ENCODE data around the gene TAAR2. TPM values are rescaled to one million over a fixed set of nuclear protein-coding genes. Genes with fewer than 3 reads are reported as not detected.

TAAR2 gene
- polyA plus RNA-seq, 1 donor (not counting 4 experiments of a cell fraction or from before 2014, with no cell fraction given), result not detected

DNA sequence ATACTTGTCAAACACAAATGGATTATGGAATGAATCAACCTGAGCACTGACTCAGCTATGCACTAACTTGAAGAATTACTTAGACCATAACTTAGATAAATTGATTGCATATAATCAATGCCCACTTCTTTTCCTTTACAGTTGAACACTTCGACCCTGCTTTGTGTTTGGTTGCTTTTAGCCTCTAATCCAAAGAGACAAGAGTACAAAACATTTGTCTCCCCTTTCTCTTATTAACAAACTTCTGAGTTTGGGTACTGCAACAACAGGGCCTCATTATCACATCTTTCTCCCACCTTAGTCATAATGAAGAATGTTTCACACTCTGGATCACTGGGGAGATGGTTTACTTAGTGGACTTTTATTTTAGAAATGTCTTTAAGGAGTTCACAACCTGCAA lies 56.5 kb downstream of the TAAR2 start:
- no peaks in the 10 kb centered on the region for H3K9me1 ChIP-seq (ENCODE audit: control insufficient read depth, extremely low read depth, insufficient read depth, low read length)
- no peaks in the 10 kb centered on the region for H3K79me2 ChIP-seq (ENCODE audit: control insufficient read depth, insufficient read depth, low read length)
- no peak overlapping the region for H3K9ac ChIP-seq (ENCODE audit: control insufficient read depth, extremely low read depth, insufficient read depth, low read length)
- no peaks in the 10 kb centered on the region for H3K36me3 ChIP-seq (ENCODE audit: control insufficient read depth in 2 of 2, extremely low read depth in 1 of 2, insufficient read depth in 2 of 2, low read length in 2 of 2)
- H3K27ac ChIP-seq (ENCODE audit: control insufficient read depth, insufficient read depth, low read length), result no peak overlapping the region
- no peaks in the 10 kb centered on the region for H3K9me3 ChIP-seq (ENCODE audit: control insufficient read depth, low read depth, low read length)
- H4K20me1 ChIP-seq (ENCODE audit: control insufficient read depth, extremely low read depth, insufficient read depth, low read length), result no peaks in the 10 kb centered on the region
- no peak for DNase-seq (ENCODE audit: low read depth, low spot score)
- dilution Hi-C loops (cut with MboI; ENCODE audit: extremely low pct_ligation_motif_present, low sequenced_read_pairs), result no loop called here
- no peak for FAIRE-seq
- no peak overlapping the region for H2AFZ ChIP-seq (ENCODE audit: control insufficient read depth, low read length)
- TF ChIP-seq, protein P1, sequence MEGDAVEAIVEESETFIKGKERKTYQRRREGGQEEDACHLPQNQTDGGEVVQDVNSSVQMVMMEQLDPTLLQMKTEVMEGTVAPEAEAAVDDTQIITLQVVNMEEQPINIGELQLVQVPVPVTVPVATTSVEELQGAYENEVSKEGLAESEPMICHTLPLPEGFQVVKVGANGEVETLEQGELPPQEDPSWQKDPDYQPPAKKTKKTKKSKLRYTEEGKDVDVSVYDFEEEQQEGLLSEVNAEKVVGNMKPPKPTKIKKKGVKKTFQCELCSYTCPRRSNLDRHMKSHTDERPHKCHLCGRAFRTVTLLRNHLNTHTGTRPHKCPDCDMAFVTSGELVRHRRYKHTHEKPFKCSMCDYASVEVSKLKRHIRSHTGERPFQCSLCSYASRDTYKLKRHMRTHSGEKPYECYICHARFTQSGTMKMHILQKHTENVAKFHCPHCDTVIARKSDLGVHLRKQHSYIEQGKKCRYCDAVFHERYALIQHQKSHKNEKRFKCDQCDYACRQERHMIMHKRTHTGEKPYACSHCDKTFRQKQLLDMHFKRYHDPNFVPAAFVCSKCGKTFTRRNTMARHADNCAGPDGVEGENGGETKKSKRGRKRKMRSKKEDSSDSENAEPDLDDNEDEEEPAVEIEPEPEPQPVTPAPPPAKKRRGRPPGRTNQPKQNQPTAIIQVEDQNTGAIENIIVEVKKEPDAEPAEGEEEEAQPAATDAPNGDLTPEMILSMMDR (optimal IDR thresholded peaks at IDR 0.05 in 1 of 3, IDR thresholded peaks at IDR 0.05 in 1 of 3, conservative IDR thresholded peaks at IDR 0.05 in 1 of 3; ENCODE audit: extremely low read depth in 1 of 3, insufficient read depth in 2 of 3, low read length in 3 of 3), result no peak
- no peak for TF ChIP-seq EZH2 (IDR thresholded peaks at IDR 0.05; ENCODE audit: low read length)
- H3K27me3 ChIP-seq (ENCODE audit: control insufficient read depth, extremely low read depth, insufficient read depth, low read length), result peaks cover 6% of the 10 kb centered on the region
- no peaks in the 10 kb centered on the region for H3K4me1 ChIP-seq (ENCODE audit: control insufficient read depth, extremely low read depth, insufficient read depth, low read length)
- no peak overlapping the region for H3K4me2 ChIP-seq (ENCODE audit: control insufficient read depth, extremely low read depth, insufficient read depth, low read depth, low read length)
- no peak overlapping the region for H3K4me3 ChIP-seq (ENCODE audit: control insufficient read depth in 2 of 3, extremely low read depth in 1 of 3, insufficient read depth in 2 of 3, low read depth in 1 of 3, low read length in 3 of 3)

Other genes starting within 250 kb of the TAAR2 start
- gene MOXD1, start 222.8 kb downstream of the TAAR2 start, polyA plus RNA-seq, result 2.3 to 2.7 TPM (median 2.3 TPM) in 3 replicates
- 28.8 to 41.0 TPM (median 34.9 TPM) in 3 replicates for gene STX7, start 111.2 kb downstream of the TAAR2 start, polyA plus RNA-seq
- not detected in 3 replicates for gene TAAR9, start 86.0 kb downstream of the TAAR2 start, polyA plus RNA-seq
- not detected in 3 replicates for gene TAAR8, start 71.6 kb downstream of the TAAR2 start, polyA plus RNA-seq
- not detected in 3 replicates for gene TAAR6, start 54.0 kb downstream of the TAAR2 start, polyA plus RNA-seq
- gene TAAR5, start 34.5 kb downstream of the TAAR2 start, polyA plus RNA-seq, result not detected in 3 replicates
- not detected in 3 replicates for gene TAAR1, start 34.9 kb upstream of the TAAR2 start, polyA plus RNA-seq
- gene VNN1, start 89.8 kb upstream of the TAAR2 start, polyA plus RNA-seq, result 1.5 to 3.8 TPM (median 3.3 TPM) in 3 replicates
- not detected in 3 replicates for gene VNN2, start 133.6 kb upstream of the TAAR2 start, polyA plus RNA-seq
- gene SLC18B1, start 174.4 kb upstream of the TAAR2 start, polyA plus RNA-seq, result 14.4 to 23.1 TPM (median 15.8 TPM) in 3 replicates
- 3,202 to 4,120 TPM (median 3,970 TPM) in 3 replicates for gene RPS12, start 190.3 kb upstream of the TAAR2 start, polyA plus RNA-seq

Measured in keratinocyte (primary cell).